ENCODE measurements around the gene OR13G1. TPM values are rescaled to one million over a fixed set of nuclear protein-coding genes. Genes with fewer than 3 reads are reported as not detected.
A peak's percentile ranks its signal among the peaks of the same experiment; 100 is the strongest.
"Not testable (repeated sequence)": the region's sequence is repeated elsewhere in the genome, so short reads cannot be mapped to it uniquely, and the experiment has no call there.

Gene OR13G1, protein sequence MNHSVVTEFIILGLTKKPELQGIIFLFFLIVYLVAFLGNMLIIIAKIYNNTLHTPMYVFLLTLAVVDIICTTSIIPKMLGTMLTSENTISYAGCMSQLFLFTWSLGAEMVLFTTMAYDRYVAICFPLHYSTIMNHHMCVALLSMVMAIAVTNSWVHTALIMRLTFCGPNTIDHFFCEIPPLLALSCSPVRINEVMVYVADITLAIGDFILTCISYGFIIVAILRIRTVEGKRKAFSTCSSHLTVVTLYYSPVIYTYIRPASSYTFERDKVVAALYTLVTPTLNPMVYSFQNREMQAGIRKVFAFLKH
- total RNA-seq (ENCODE audit: insufficient read depth, low replicate concordance): 2.2 TPM

DNA sequence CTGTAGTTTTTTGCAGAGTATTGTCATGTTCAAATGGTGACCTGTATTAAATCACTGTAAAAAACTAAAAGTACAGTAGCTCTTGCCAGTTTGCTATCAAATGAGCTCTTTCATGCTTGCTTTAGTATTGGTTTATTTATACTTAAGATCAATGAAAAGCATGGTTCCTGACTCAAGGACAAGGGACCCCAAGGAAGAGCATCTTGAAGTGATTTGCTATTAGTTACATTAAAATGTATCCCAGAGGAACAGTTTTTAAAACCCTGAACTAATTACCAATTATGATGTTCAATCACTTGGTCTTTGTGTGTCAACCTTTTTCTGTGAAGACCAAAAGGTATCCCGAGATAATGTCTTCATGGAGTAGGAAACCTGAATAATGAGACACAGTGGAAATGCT is at the start of gene OR13G1:
OR13G1 (minus strand) TSS at position 101 of the 400 bp plus-strand sequence. CDS start 6,698 bp downstream, outside the sequence.
- DNase-seq (ENCODE audit: low spot score): no peak

DNA sequence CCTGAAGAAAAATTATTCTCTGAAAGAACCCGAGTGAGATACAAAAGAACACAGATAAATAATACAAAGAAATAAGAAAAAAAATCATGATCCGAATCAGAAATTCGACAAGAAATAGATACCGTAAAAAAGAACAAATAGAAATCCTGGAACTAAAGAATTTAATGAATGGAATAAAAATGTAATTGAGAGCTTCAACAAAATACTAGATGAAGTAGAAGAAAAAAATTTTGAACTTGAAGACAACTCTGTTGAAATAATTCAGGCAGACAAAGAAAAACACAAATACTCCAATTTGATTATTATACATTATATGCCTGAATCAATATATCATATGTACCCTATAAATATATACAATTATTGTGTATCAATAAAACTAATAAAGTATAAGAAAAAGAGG is 41.7 kb upstream of the OR13G1 start:
- DNase-seq (ENCODE audit: low spot score): no peak

DNA sequence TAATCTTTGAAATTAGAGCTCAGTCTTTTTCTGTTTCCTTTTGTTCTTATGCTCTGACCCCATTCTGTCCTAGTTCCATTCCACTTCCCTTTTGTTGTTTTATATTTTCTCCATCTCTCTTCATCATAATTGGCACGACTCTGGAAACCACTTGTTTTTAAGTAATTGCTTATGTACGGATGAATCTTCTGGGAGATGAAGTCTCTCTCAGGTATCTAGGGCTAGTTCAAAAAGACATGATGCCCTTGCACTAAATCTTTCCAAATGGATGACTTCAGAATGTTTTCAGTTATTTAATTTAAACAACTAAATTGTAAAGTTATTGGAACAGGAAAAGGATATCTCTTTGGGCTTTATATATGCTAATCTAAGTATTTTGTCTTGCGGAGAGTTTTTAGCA is 37.0 kb upstream of the OR13G1 start, which contains the start of gene OR6F1:
OR6F1 (minus strand) TSS at position 101 of the 400 bp plus-strand sequence. CDS start 3,891 bp downstream, outside the sequence.
- DNase-seq (ENCODE audit: low spot score): no peak

DNA sequence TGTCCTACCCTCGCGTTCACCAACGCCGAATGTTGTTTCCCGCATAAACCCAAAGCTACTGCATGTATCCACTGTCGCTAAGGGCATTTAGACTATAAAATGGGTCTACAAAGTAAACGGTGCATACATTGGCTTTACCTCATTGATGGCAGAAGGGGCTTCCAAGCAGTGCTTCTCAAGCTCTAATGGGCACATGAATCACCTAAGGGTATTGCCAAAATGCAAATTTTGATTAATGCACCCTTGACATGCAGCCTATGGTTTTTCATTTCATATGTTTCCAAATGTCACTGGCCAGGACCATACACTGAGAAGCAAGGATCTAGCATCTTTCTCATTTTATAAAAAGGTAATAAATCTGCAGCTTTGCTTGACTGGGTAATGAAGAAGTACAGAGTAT is 34.2 kb upstream of the OR13G1 start:
- DNase-seq (ENCODE audit: low spot score): no peak

DNA sequence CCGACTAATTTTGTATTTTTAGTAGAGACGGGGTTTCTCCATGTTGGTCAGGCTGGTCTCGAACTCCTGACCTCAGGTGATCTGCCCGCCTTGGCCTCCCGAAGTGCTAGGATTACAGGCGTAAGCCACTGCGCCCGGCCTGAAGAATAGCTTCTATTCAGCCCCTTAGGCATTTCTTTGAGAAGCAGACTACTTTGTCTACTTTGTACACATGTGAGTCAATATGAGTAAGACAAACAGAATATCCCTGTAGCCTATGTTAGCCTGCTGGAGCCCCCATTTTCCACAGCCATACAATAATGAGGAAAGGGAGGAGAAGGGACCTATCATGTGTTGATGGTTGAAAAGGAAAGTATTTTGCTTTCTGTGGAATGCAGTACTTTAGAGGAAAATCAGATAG is 31.1 kb upstream of the OR13G1 start:
- DNase-seq (ENCODE audit: low spot score): not testable (repeated sequence)

DNA sequence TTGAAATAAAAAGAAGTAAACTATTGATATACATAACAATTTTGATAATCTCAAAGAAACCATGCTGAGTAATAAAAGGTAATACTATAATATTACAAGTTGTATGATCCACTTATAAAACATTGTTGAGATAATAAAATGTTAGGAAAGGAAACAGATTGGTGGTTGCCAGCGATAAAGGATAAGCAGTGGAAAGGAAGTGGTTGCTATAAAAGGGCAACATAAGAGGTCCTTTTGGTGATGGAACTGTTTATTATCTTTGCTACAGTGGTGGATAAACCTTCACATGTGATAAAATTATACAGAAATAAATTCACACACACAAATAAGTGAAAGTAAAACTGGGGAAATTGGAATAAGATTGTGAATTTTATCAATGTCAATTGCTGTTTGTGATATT is 21.8 kb upstream of the OR13G1 start:
- DNase-seq (ENCODE audit: low spot score): no peak

DNA sequence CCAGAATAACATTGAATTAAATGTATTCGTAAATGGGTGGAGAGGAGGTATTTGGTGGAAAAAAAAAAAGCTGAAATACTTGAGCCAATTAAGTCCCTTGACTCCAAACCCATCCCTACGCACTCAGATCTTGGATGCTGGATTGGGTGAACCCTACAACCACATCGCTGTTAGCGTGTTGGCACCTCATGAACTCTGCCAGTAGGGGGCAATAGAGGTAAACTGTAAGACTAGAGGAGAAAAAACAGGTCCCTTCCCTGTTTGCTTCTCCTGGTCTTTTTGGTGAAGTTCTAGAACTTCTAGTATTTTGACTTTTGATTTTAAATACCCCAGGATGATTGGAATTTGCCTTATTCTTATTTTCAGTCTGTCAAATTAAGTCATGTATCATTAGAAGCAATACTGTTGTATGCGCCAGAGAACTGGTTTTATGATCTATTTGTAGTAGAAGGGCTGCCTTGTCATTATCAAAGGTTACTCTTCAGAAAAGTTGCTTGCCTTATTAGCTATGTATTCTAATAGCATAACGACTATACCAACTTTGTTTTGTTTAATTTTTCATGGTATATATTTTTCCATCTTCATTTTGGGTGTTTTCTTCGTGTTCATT is 1.9 kb upstream of the OR13G1 start:
- peak; percentile 30 for DNase-seq (ENCODE audit: low spot score)

DNA sequence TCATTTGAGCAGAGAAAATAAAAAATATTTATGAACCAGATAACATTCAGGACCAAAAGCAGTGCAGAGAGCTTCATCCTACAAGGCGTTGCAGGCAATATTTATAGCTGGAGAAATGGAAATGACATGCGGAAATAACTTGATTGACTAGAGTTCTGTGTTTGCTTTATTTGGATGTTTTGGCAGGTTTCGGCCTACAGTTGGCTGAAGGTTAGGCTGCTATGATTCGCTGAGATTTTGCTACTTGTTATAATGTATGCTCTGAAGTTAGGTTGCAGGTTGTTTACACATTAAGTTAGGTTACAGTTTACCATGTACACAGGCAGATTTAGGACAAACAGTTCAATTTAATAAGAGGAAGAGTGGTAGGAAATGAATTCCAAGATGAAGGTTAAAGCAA is 632 bp upstream of the OR13G1 start:
- no peak for DNase-seq (ENCODE audit: low spot score)

DNA sequence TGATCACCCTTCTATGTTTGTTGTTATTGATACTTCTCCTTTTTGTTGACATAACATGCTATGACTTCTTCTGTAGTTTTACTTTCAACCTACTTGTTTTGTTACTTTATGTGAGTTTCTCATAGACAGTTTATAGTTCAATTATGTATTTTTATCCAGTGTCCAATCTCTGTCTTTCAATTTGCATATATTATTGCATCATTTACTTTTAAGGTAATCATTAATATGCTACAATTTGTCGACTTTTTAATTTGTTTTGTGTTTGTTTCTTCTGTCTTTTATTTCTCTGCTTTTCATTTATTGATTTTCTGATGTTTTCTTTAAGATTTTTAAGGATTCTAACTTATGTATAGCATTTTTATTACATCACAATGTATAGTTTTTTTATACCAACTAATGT is 10.3 kb downstream of the OR13G1 start:
- no peak for DNase-seq (ENCODE audit: low spot score)

DNA sequence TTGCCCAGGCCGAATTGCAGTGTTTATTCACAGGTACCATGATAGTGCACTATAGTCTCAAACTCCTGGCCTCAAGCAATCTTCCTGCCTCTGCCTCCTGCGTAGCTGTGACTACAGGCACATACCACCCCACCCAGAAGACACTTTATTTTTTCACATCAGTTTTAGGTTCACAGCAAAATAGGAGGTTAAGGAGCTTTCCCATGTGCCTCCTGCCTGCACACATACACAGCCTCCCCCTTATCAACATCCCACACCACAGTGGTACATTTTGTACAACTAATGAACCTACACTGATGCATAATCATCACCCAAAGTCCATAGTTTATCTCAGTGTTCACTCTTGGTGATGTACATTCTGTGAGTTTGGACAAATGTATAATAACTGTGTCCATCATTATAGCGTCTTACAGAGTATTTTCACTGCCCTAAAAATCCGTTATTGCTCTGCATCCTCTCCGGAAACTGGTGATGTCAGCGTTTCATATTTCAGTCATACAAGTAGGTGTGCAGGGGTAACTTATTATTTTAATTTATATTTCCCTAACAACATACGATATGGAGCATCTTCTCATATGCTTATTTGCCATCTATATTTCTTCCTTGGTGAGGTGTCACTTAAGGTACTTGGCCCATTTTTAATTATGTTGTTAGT is 23.2 kb downstream of the OR13G1 start:
- DNase-seq (ENCODE audit: low spot score): no peak

DNA sequence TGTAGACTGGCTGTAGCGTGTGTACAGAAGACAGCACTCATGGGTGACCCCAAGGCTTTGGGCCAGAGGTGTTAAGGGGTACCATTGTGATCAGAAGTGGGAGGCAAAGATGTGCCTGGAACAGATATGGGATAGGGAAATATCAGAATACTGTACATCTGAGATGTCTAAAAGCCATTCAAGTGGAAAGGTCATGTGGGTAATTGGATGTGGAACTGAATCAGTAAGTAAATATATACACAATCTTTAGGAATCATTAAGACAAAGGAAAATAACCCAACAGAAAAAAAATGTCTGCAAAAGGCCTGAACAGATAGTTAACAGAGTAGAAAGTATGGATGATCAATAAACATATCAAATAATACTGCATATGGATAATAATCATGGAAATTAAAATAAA is 26.5 kb downstream of the OR13G1 start:
- DNase-seq (ENCODE audit: low spot score): no peak

DNA sequence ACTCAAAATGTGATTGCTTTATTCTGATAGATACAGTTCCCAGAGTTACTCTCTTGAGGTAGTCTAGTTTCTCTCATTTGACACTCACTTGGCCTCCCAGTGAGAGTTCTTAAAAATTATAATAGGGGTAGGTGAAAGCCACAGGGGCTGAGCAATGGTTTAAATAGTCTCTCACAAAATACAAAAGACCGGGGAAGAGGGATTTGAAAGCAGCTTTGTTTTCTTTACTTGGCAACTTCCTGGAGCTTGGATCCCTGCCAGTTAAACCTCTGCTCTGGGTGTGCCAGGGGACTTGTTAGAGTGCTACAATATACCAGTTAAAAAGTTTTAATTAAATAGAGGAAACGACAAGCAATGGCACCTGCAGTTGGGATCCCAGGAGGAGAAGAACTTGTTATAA is 31.7 kb downstream of the OR13G1 start:
- DNase-seq (ENCODE audit: low spot score): no peak

DNA sequence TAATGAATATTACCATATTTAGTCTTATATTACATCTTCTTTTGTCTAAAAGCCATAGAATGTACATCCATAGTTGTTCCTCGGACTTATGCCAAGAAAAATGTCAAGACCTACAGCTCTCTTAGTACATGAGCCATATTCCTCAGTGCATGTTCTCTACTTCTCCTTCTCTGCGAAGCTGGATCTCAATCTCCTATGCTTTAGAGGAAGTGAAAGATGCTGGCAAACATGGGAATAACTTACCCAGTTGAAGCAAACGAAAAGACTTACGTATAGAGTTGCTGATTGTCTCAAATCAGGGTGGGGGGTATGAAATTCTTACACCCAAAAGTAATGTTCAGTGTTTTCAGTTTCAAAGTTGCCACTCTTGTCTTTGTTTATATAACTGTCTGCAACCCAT is 32.7 kb downstream of the OR13G1 start:
- DNase-seq (ENCODE audit: low spot score): no peak

DNA sequence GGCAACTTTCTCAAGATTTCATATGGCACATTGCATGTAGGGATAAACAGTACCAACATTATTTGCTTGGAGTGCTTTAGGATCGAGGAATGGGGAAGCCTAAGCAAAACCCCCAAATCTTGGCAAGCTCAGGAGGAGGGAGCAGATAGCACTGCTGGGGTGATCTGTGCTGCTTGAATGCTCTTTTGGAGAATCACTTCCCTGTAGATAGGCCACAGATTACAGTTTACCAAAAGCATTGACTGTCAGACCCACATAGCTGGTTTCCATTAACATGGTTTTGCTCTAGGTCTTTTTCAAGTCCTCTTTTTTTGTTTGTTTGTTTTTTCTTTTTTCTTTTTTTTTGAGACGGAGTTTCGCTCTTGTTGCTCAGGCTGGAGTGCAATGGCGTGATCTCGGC is 36.8 kb downstream of the OR13G1 start:
- DNase-seq (ENCODE audit: low spot score): no peak

DNA sequence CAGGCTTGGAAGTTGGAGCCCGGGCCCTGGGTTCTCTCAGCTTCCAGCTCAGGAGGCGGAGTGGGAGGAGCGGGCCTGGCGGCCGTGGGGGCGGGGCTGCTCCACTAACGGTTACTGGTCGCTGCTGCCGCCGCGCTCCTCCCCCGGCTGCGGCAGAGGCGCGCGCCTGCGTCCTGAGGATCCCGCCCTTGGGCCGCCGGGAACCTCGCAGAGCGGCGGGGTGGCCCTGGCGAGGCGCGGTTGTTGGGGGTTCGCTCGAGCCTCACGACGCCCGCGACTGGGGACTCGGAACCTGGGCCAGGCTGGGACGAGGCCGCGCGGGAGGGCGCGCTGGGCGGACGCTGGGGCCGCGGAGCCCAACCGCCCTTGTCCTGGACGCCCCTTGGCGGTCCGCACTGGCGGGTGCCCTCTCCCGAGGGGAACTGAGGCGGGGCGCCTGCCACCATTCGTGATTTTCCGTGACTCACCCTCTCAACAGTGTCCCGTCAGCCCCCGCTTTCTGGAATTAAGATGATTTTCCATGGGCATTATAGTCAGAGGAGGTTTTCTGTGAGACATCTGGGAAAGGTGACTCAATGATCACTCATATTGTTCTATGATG is 40.1 kb downstream of the OR13G1 start:
- peak; percentile 29 for DNase-seq (ENCODE audit: low spot score)

DNA sequence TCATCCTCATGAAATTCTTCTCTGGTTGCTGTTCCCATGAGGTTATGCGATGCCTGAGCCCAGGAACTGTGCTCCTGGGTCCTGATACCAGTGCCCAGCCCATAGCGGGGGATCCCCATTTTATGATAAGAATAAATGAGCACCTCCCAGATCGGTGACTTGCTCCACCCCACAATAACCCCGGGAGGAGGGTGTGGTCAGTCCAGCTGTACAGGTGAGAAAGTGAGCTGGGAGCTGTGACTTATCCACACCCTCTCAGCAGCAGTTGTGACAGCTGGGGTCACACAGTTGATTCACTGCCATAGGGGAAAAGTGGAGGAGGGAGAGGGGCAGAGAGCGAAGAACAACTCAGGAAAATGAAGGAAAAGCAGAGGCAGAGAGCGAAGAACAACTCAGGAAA is 40.8 kb downstream of the OR13G1 start:
- no peak for DNase-seq (ENCODE audit: low spot score)

DNA sequence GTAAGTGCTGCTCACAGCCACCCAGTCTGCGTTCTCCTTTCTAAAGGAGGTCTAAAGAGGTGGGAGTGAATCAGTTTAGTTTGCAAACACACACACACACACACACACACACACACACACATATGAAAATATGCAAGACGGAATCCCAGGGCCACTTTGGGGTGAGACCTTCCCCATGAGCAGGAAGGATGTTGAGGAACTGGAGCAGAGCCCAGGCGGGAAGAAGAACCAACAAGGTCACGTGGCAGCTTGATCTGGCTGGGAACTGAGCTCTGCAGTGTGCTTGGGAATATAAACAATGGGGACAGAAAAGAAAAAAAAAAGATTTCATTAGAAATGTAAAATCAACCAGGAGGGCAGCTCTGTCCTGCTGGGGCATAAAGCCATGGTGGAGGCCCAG is 41.5 kb downstream of the OR13G1 start:
- no peak for DNase-seq (ENCODE audit: low spot score)

DNA sequence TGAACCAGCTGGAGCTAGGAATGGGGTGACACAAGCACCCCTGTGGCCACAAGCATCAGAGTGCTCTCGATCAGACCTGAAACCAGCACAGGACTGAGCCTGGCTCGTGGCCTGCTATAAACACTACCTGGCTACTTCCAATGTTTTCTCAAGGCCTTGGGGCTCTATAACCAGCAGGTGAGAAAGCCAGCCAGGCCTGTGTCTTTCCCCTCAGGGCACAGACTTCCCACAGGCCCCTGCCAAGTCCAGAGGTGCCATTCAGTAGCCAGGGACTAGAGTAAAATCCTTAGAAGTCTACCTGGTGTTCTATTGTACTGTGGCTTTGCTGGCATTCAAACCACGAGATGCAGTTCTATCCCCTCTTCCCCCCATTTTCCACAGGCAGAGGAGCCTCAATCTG is 51.6 kb downstream of the OR13G1 start:
- DNase-seq (ENCODE audit: low spot score): no peak

Data from umbilical cord (tissue), 2 donors.